HG03039 (cell line): ENCODE measurements around the gene ALPI.
"Not testable (repeated sequence)": the region's sequence is repeated elsewhere in the genome, so short reads cannot be mapped to it uniquely, and the experiment has no call there.

ENCODE experiments used
- ATAC-seq: cut with Tn5 transposase; IDR thresholded peaks from one replicate; pipeline ENCODE4 v1.9.1; 2021; ENCODE audit warnings: mild to moderate bottlenecking, moderate library complexity; ENCODE audit not compliant: unreplicated experiment

Gene ALPI

DNA sequence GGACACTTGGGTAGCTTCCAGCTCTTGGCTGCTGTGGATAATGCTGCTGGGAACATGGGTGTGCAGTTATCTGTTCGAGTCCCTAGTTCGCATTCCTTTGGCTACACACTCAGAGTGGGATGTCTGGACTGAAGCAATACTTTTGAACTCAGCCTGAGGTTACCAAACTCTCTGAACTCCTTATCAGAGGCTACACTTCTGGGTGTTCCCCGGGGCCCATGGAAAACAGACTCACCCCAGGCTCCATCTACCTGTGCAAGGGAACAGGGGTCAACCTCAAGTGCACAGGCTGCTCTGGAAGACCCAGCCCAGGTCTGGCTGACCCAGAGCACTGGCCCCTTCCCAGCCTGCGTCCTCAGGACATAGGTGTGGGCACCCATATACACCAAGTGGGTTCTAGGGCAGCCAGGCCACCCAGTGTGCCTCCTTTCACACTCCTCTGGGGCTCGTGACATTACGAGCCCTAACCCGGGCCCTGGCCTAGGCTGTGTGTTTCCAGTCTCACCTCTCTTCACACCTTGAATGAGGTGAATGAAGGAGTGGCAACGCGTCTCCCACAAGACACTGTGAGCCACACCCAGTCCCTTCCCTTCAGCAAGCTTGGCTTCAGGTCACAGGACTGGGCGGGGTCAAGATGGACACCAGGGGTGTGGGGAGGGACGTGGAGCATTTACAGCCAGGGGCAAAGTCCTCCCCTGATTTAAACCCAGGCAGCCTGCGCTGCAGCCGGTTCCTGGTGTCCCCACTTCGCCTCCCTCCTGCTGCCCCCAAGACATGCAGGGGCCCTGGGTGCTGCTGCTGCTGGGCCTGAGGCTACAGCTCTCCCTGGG lies at the start of gene ALPI:
ALPI (plus strand) TSS at position 728 of the 830 bp plus-strand sequence; CDS start at position 775, 47 bp downstream.
- no peak for ATAC-seq

DNA sequence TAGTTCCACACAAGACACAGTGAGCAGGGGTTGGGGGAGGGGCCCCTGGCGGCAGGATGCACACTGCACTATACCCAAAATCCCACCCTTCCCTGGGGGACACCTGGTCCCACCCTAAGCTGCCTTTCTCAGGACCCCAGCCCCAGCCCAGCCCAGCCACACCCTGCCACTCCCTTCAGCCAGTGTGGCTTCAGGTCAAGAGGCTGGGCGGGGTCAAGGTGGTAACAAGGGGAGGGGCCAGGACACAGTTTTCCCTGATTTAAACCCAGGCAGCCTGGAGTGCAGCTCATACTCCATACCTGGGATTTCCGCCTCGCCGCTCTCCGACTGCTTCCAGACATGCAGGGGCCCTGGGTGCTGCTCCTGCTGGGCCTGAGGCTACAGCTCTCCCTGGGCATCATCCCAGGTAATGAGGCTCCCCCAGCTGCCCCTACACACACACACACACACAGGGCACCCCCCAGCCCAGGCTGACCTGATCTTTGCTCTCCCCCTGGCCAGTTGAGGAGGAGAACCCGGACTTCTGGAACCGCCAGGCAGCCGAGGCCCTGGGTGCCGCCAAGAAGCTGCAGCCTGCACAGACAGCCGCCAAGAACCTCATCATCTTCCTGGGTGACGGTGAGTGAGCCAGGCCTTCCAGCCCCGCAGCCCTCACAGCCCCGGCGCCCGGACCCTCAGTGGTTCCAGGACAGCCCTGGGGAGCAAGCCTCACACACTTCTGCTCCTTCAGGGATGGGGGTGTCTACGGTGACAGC lies 49.2 kb upstream of the ALPI start, which contains the start of gene ALPG:
ALPG (plus strand) TSS at position 289 of the 755 bp plus-strand sequence; CDS start at position 340, 51 bp downstream.
- ATAC-seq, result no peak

DNA sequence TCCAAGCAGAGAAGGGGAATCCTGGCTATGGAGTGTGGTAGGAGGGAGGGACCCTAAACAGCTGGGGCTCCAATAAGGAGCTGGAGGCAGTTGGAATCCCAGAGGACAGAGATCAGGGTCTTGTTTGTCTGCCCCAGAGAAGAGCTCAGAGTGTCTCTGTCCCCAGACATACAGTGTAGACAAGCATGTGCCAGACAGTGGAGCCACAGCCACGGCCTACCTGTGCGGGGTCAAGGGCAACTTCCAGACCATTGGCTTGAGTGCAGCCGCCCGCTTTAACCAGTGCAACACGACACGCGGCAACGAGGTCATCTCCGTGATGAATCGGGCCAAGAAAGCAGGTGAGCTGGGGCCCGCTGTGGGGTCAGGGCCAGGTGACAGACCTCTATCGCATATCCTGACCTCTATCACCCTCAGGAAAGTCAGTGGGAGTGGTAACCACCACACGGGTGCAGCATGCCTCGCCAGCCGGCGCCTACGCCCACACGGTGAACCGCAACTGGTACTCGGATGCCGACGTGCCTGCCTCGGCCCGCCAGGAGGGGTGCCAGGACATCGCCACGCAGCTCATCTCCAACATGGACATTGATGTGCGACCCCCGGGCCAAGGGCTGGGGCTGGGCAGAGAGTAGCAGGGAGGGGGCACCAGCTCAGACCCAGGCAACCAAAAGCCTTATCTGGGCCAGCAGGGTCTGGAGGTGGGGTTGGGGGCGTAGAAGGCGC lies 48.4 kb upstream of the ALPI start:
- not testable (repeated sequence) for ATAC-seq

DNA sequence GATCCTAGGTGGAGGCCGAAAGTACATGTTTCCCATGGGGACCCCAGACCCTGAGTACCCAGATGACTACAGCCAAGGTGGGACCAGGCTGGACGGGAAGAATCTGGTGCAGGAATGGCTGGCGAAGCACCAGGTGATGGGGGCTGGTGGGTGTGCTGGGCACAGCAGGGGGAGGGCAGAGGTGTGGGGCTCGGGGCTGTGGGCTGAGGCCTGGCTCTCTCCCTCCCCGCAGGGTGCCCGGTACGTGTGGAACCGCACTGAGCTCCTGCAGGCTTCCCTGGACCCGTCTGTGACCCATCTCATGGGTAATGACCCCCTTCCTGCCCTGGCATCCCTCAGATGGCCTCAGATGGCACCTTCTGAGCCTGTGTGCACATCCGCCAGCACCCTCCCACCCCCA lies 47.7 kb upstream of the ALPI start:
- ATAC-seq, result not testable (repeated sequence)

DNA sequence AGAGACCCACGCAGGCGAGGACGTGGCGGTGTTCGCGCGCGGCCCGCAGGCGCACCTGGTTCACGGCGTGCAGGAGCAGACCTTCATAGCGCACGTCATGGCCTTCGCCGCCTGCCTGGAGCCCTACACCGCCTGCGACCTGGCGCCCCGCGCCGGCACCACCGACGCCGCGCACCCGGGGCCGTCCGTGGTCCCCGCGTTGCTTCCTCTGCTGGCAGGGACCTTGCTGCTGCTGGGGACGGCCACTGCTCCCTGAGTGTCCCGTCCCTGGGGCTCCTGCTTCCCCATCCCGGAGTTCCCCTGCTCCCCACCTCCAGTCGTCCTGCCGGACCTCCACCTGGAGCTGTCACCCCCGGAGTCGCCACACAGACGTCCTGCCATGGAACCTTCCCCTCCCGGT lies 46.3 kb upstream of the ALPI start:
- ATAC-seq, result not testable (repeated sequence)

DNA sequence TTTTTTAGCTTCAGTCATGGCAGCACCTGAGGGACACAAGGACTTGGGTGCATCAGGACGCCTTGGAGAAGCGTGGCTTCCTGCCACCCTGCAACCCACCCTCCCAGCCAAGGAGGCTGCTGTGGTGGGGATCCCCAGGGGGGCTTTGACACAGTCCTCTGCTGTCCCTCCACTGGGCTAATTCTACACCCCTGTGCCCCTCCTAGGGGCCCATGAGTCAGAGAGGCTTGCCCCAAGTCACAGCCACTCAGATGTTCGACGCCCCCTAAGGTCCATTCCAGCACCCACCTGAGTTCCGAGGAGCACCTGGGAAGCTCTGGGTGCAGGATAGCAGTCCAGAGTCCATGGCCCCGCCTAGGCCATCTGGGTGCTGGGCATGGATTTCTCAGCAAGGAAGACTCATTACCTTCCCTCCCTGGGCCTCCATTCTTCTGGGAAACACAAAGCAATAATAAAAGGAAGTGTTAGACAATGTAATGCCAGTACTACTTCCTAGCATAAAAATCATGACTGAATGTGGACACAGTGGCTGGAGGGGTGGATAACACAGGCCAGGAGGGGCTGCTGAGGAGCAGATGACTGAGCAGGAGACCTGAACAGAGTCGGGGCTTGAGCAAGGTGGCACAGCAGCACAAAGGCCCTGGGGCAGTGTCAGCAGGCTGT lies 45.6 kb upstream of the ALPI start:
- ATAC-seq, result no peak

DNA sequence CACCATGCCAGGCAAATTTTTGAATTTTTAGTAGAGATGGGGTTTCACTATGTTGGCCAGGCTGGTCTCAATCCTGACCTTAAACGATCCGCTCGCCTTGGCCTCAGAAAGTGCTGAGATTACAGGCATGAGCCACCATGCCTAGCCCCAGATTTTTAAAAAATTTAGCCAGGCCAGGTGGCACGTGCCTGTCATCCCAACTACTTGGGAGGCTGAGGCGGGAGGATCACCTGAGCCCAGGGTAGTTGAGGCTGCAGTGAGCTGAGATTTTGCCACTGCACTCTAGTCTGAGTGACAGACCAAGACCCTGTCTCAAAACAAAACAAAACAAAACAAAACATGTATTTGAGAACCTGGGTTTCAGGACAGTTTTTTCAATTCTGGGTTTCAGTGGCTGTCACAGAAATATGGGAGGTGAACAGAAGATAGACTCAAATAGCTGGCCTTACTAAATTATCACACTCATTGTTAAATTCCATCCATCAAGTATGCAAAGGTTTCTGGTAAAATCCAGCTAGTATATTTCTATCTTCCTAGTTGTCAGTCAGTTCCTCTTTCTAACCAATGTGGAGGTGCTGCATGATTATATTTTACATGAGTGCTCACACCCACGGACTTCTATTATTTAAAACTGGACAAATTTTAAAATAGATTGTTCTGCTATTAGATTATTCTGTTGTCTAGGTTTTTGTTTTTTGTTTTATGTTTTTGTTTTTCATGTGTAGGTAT lies 43.9 kb upstream of the ALPI start:
- ATAC-seq, result no peak

DNA sequence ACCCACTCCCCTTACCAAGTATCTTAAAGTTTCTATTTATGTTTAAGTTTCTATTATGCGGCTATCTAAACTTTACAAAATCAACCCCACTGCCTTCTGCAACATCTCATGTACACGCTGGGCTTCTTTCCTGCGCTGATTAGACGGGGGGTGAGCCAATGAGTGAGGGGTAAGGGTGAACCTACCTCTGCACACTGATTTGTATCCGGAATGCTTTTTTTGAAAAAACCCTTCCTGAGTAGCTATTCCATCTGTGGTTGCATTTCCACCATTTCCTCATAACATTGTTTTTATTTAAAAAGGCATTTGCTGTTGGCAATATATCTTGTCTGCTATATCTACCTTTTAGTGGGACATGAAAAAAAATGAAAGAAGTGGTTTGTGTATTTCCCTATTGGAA lies 43.0 kb upstream of the ALPI start:
- ATAC-seq, result no peak

DNA sequence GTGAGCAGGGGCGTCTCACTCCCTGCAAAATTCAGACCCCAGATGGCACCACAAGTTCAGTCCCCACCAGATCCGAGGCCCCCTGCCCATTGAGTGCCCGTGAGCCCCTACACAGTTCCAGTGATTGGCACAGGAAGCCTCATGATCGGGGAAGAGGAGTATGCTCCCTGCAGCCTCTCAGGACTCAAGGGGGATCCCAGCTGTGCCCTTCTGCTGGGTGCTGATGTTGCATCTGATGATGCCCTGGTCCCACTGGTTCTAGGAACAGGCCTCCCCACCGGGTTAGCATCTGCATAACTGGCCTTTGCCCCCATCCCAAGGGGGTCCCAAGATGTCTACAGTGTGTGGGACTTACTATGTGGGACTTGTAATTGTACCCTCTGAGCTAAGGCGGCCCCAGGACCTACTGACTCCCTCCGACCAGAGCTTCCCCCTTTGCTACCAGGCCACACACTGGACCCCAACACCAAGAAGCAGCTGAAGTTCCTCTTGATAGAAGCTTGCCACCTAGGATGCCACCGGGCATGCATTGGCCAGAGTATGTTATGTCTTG lies 40.7 kb upstream of the ALPI start:
- no peak for ATAC-seq

DNA sequence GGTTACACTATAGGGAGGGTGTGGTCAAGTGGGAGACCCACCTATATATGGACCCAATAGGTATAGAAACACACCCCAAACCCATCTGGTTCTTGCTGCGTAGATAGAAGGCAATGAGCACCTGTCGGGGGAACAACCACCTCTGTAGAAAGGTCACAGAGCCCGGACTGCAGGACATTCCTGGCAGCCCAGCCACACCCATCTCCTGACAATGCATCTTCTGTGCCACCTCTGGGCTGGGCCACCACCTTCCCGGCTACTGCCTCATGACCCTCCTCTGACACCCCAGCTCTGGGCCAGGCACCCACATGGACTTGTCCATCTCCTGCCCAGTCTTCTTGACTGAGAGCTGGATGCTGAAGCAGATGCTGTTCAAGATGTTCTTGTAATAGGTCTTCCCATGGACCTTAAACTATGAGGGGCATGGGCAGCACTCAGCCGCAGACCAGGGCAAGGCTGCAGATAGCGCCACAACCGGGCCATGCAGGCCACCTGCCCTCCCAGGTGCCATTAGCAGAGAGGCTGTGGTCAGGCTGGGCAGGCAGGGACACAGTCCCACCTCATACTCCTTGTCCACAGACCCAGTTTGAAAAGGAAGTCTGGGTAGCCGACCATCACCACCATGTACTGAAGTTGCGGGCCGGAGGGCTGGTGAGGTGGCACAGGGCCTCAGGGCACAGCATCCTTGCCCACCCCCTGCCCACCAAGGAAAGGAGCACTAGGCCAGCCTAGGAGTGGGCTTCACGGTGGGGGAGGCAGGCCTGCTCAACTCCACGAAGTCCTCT lies 40.0 kb upstream of the ALPI start:
- no peak for ATAC-seq

DNA sequence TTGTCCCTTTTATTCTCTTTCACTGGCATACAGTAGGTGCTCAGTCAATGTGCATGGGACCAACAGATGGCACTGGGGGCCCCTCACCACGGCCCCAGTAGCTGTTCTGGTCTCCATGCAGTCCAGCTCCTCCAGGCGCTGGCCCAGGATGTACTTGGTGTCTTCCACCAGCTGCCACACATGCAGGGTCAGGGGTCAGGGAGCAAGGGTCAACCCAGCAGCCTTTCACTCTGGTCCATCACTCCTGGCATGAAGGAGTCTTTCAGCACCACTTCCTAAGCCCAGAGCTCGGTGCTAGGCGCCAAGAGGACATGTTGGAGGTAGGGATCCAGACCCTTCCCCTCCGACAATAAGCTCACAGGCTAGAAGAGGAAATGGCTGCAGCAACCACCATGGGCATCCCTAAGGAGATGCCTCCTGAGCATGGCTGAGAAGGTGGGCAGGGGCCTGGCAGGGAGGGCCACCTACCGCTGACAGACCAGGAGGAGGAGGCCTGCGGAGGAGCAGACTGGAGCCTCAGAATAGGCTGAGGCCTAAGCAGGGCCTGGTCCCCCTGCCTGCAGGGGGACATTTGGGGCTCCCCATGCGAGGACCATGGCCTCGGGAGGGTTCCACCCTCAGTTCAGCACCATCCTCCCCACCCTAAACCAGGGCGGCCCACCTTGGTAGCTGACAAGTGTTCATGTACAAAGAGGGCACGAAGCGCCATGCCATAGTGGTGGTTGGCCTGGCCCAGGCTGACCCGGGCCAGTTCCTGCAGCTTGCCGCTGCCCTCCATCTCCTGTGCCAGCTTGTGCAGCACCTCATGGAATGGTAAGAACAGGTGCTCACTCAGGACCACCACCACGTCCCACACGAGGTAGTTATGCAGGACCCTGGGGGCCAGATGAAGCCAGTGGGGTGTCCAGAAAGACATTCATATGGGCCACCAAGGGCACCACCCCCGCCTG lies 39.2 kb upstream of the ALPI start:
- ATAC-seq, result no peak

DNA sequence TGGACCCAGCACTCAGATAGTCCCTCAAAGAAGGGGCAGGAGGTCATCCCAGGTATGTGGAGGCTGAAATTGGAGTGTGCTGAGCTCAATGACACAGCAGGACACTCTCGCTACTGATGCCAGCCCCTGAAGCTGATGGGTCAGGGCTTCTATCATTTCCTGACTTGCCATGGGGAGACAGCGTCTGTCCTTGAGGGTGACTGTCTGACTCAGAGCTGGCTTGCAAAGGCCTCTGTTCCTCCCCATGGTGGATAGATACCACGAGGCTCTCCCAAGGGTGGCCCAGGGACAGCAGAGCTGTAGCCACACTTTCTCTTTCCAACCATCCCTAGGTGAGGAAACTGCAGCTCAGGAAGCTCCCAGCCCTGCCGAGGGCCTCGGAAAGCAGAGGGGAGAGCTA lies 38.5 kb upstream of the ALPI start:
- ATAC-seq, result no peak

DNA sequence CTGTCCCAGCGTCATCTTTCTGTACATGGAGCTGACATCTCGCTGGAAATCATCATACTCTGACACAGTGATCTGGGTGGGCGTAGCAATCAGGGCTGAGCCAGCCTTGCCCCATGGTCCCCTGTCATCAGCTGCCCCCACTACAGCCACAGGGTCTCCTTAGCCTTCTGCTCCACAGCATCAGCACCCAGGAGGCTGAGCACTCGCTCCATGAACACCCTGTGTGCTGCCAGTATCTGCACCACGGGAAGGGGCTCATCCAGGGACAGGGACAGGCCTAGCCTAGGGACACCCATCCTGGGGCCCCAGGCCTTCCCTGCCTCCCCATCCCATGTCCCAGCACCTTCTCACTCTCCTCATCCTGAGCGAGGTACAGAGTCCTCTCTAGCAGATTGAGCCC lies 37.9 kb upstream of the ALPI start:
- ATAC-seq, result no peak

DNA sequence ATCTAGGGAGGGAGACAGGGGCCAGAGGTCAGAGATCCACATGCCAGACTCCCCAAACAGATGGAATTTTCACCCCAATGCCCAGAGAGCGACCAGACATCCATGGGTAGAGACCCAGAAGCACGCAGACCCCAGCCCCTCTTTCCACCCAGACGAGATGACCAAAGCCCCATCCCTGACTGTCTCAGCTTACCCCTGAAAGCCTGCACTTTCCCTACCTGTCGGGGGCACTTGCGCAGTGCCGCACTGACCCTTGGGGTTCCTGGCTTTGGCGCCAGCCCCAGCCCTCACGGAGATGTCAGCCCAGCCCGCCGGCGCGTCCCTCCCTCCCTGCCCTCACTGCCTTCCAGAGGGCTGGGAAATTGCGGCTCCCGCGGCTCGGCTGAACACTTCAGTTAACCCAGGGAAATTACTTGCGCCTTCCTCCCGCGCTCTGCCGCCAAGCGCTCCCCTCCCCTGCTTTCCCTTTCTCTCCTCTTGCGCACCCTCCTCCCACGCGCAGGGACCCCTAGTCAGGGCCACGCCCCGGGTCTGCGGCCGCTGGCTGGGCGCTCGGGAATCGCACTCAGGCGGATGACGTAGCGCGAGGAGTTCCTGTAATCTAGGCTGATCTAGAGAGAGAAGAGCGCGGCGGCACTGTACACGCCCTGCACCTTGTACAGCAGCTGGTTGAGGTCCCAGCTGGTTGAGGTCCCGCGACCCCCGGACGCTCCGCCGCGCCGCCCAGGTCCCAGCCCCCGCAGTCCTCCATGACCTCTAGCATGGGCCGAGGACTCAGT lies 37.3 kb upstream of the ALPI start:
- no peak for ATAC-seq

DNA sequence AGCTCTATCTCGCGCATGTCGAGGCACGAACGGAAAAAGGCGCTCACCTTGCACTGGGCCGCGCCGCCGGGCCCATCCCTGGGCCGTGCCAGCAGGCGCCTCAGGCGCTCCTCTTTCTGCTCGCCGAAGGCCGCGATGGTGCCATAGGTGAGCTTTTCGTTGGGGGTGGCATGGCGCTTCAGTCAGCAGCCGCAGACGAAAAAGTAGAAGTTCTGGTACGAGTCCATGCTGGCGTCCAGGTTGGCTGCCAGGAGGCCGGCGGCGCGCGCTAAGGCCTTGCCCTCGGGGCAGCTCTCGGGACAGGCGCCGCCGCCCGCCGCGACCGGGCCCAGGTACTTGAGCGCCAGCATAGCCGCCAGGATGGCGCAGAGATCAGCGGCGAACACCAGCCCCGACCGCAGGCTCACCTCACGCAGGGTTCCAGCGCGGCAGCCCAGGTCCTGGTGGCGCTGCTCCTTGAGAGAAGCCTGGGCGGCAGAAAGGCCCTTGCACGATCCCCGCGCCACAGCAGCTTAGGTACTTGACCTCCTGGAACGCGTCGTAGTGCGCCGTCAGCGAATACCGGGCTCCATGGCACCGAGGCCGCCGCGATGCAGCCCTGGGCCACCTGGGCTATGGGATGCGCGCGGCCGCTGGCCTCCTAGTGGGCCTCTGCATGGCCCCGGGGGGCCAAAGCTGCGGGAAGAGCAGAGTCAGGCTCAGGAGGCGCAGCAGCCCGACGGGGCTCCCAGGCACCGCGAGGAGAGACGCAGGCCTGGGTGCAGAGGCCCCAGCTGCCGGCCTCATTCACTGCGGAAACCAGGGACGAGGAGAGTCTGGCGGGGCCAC lies 36.5 kb upstream of the ALPI start:
- no peak for ATAC-seq

DNA sequence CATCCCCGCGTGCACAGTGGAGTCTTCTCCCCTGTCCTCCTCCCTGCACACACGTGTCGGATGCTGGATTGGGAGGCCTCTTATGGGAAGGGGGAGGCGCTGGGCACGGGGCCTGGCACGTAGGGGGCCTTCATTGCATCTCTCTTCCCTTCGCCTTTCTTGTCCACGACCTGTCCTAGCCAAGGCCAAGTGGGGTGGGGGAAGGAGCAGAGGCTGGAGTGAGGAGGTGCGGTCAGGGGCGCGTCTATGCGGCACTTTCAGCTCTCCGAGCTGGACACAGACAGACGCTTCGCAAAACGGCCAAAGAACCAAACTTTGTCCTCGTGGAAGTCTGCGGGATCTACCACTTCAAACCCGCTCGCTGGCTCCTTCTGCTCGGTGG lies 35.9 kb upstream of the ALPI start:
- ATAC-seq, result no peak
